Measurements from ENCODE around the gene TBC1D22A.
"Not testable (repeated sequence)": the region's sequence is repeated elsewhere in the genome, so short reads cannot be mapped to it uniquely, and the experiment has no call there.

Gene TBC1D22A

GRCh38 chr22:47116426-47117341 is 354.2 kb downstream of the TBC1D22A start:
- no peak for DNase-seq

- not testable (repeated sequence) for DNase-seq
Observed at GRCh38 chr22:47117442-47117841, 355.0 kb downstream of the TBC1D22A start.

GRCh38 chr22:47119181-47119580 is 356.7 kb downstream of the TBC1D22A start:
- DNase-seq = no peak

- DNase-seq = no peak
Observed at GRCh38 chr22:47120399-47120798, 357.9 kb downstream of the TBC1D22A start.

GRCh38 chr22:47121791-47122190 is 359.3 kb downstream of the TBC1D22A start:
- DNase-seq = no peak

GRCh38 chr22:47122441-47123000 is 360.1 kb downstream of the TBC1D22A start:
- no peak for DNase-seq

GRCh38 chr22:47123006-47123826 is 360.8 kb downstream of the TBC1D22A start:
- DNase-seq = no peak

GRCh38 chr22:47123827-47124442 is 361.5 kb downstream of the TBC1D22A start:
- DNase-seq = no peak

- no peak for DNase-seq
Observed at GRCh38 chr22:47124451-47124881, 362.0 kb downstream of the TBC1D22A start.

- no peak for DNase-seq
Observed at GRCh38 chr22:47124961-47125360, 362.5 kb downstream of the TBC1D22A start.

- DNase-seq = no peak
Observed at GRCh38 chr22:47125603-47126002, 363.2 kb downstream of the TBC1D22A start.

- DNase-seq = no peak
Observed at GRCh38 chr22:47126344-47126811, 363.9 kb downstream of the TBC1D22A start.

GRCh38 chr22:47127441-47127871 is 365.0 kb downstream of the TBC1D22A start:
- no peak for DNase-seq

GRCh38 chr22:47128216-47128615 is 365.8 kb downstream of the TBC1D22A start:
- no peak for DNase-seq

- DNase-seq = no peak
Observed at GRCh38 chr22:47128622-47129215, 366.3 kb downstream of the TBC1D22A start.

GRCh38 chr22:47129902-47130635 is 367.6 kb downstream of the TBC1D22A start:
- no peak for DNase-seq

GRCh38 chr22:47130883-47131631 is 368.6 kb downstream of the TBC1D22A start:
- no peak for DNase-seq

GRCh38 chr22:47131632-47132427 is 369.4 kb downstream of the TBC1D22A start:
- no peak for DNase-seq

GRCh38 chr22:47132428-47132825 is 370.0 kb downstream of the TBC1D22A start:
- DNase-seq = no peak

All from NCI-H82 (cell line).